Activated CD4-positive, alpha-beta T cell treated with anti-CD3 and anti-CD28 coated beads, Interleukin-2, Interleukin-6, amounts not matched to agents 100 ng/mL and 50 ng/mL, durations not matched to agents 16 hours and 8 hours (primary cell): Measurements from ENCODE around the gene TCAIM.
"Not testable (repeated sequence)": the region's sequence is repeated elsewhere in the genome, so short reads cannot be mapped to it uniquely, and the experiment has no call there.

Experiments used
- DNase-seq: peaks from one replicate; pipeline ENCODE4 v3.0.0-alpha.2; 2020

The TCAIM gene

GRCh38 chr3:44416031-44417030, 77.8 kb downstream of the TCAIM start:
- DNase-seq, result no peak

DNA sequence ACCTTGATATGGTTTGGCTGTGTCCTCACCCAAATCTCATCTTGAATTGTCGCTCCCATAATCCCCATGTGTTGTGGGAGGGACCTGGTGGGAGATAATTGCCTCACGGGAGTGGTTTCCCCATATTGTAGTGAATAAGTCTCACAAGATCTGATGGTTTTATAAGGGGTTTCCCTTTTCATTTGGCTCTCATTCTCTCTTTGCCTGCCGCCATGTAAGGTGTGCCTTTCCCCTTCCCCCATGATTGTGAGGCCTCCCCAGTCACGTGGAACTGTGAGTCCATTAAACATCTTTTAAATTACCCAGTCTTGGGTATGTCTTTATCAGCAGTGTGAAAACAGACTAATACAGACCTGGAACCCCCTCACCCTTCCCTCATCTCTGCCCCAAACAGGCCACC, 79.6 kb downstream of the TCAIM start:
- not testable (repeated sequence) for DNase-seq

DNA sequence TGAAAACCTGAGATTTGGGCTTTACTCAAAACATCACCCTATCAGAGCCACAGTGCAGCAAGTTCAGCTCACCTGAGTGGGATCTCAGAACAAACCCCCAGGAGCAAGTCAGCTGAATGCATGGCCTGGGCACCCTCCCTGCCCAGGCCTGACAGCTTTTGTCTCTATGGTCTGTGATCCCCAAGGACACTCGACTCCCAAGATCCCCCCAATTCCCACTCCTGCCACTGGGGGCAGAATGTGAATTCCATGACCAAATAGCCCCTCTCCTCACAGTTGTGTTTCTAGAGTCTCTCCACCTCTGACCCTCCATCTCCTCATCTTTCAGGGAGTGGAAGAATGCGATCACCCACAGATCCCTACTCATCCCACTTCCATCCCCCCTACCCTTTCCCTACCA, 80.0 kb downstream of the TCAIM start:
- no peak for DNase-seq

DNA sequence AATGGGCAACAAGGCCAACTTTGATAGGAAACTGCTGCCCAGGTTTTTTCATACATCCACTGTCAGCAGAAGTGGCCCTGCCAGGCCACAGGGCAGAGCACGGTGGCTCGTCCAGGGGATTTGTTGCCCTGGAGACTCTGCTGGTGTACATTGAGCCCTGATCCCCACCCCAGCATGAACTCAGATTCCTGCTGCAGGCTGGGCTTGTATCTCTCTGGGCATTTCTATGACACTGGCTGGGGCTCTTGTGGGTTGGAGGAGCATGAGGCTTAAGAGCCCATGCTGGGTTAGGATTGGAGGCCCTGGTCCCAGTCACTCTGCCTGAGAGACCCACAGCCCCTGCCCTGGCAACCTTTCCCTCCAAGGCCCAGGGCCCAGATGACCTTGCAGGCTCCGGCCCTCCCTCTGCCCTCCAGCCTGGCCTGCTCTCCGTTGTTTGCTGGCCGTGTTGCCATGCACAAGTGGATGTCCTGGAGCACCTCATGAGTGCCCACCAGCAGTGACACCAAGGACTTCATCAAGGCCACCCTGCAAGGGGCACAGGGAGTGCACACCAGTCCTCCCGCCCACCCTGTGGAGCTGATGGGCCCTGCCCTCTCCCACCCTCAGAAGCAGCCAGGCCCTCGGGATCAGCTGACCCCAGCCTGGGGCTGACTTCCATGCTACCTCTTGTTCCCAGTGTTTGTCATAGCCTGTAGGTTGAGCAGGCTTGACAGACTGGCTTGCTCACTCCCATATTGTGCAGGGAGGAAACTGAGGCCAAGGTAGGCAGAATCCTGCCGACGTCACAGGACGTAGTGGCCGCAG, 80.8 kb downstream of the TCAIM start:
- no peak for DNase-seq

- DNase-seq, result no peak
These were observed 81.5 kb downstream of the TCAIM start for GRCh38 chr3:44419923-44420650.

- DNase-seq, result no peak
These were observed 82.1 kb downstream of the TCAIM start for GRCh38 chr3:44420676-44421075.

- DNase-seq, result no peak
These were observed 82.7 kb downstream of the TCAIM start for GRCh38 chr3:44421280-44421679.

GRCh38 chr3:44424758-44425157, 86.2 kb downstream of the TCAIM start:
- no peak for DNase-seq

GRCh38 chr3:44427683-44428082, 89.1 kb downstream of the TCAIM start:
- DNase-seq, result no peak

DNA sequence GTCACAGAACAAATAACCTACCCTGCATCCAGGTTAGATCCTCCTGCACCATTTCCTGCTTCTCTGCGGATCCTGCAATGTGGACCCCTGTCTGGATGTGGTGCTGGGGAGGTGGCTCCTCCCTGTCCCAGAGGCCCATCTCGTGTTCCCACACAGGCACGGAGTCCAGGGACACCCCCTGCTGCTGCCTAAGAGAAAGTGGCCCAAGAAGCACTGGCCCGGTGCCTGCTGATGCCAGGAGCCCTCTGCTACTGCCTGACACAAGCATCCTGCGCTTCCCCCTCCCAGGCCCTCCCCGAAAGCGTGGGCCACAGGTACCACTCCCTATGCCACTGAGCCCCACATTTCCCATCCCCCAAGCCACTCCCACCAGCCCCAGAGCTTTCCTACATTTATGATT, 90.3 kb downstream of the TCAIM start:
- no peak for DNase-seq

GRCh38 chr3:44429459-44429858, 90.9 kb downstream of the TCAIM start:
- no peak for DNase-seq

GRCh38 chr3:44430466-44430865, 91.9 kb downstream of the TCAIM start:
- no peak for DNase-seq

DNA sequence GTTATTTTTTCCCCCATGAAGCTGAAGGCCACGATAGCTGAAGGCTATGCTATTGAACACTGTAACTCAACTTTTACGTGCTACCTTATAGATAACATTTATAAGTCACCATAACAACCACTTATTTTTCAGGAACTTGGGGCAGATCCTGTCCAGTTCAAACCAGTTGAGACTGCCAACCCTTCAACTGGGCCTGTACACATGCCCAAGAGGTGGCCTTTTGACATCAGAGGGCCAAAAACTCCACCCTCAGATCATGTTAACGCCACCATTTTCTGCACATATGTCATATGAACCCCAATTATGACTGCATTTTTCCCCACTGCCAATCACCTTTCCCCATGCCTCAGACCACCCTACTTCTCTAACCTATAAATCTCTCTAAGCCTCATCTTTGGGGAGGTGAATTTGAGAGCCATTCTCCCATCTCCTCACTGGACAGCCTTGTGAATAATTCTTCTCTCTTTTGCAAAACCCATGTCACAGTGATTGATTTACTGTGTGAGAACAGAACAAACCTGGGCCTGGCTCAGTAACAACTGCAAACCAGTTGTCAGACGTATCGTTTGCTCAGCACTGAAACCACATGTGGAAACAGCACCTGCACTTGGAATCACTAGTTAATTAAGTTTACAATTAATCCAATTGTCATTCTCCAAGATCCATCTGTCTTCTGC, 96.4 kb downstream of the TCAIM start:
- DNase-seq, result no peak

DNA sequence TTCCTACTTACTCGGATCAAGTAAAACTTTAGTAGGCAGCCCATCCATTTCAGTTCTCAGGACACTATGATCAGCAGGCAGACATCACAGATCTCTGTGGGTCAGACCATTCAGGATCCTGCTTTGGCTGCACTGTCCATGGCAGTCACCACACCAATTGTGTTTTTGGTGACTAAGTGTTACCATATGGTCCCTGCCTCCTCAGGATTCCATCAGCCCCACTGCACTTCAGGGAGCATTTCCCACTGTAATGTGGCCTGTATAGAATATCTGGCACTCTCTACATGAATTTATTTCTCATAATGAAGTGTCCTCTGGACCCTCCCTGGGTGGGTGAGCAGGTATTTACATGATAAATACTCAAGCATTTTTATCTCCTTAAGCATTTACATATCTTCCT, 97.6 kb downstream of the TCAIM start:
- DNase-seq, result no peak

DNA sequence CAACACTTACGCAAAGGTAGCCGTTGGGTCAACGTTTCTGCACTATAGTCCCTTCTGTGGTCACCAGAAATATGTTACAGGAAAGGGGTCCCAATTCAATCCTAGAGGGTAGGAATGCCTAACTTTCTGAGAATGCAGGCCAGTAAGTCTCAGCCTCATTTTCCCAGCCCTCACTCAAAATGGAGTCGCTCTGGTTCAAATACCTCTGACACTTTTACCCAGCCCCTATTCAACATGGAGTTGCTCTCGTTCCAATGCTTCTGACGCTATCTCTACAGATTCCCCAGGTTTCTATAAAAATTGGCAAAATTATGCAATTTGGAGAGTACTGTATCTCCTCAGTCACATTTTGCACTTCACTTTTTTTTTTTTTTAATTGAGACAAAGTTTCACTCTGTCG, 99.2 kb downstream of the TCAIM start:
- DNase-seq, result no peak

- DNase-seq, result peak; percentile 86
These were observed 101.1 kb downstream of the TCAIM start for GRCh38 chr3:44439499-44440295.

- peak; percentile 18 for DNase-seq
These were observed 104.2 kb downstream of the TCAIM start for GRCh38 chr3:44442596-44443309.

GRCh38 chr3:44444437-44444836, 105.9 kb downstream of the TCAIM start:
- DNase-seq, result no peak

DNA sequence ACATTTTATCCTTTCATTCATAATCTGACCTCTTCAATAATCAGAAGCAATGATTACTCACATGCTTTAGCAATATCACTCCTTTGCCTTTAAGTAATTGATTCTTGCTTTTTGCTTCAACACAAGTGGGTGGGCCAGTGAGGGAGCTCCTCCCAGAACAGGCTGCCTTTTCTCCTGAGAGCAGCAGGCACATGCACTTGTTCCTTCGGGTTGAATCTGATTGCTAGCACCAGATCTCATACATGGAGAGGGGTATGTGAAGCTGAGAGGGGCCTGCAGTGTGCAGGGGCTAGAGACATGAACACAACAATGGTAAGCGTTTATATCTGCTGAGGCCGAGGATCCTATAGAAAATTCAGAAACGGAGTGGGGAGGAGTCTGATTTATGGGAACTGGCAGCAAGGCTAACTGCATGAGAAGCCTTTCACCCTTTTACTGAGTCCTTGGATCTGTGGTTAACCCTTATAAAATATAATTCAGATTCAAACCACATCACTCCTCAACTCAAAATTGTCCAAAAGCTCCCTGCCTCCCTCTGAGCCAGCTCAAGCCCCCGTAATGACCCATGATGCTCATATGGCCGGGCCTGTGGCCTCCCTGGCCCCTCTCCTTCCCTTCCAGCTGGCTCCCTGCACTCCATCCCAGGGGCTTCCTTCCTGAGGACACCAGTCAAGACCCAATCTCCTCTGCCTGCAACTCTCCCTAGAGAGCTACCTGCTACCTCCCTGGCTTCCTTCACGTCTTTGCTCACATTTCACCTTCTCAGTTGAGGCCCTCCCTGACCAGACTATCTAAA, 106.5 kb downstream of the TCAIM start:
- no peak for DNase-seq

- DNase-seq, result no peak
These were observed 107.2 kb downstream of the TCAIM start for GRCh38 chr3:44445786-44446185.
